NCI-H524 (cell line): ENCODE data around the gene ANXA3.

ENCODE experiments used
- DNase-seq, 2 experiments: peaks; one replicate each; lab custom pipeline; 2025; lab: John Stamatoyannopoulos, UW

Gene ANXA3

DNA sequence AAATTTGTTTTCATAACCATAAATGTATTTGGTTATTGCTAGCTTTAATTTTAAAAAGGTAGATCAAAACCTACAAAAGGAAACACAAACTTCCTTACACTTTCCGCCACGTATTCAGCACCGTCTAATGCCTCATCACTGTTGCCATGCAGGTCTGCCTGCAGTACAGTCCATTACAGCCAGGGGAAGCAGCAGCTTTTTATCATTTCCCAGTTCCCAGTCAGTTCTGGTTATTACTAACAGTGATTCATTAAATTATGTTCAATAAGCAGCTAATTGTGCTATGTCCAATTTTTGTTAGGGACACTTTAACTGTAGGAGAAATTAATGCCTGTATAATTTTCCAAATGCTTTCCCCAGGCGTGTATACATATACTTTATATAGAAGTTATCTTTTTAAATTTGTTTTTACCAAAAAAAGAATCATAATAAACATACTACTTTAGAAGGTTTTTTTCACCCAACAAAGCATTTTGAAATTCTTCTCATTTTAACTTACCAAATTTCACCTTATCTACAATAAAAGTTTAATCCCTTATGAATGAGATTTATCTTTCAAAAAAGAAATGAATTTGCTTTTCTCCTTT is 93.3 kb downstream of the ANXA3 start:
- DNase-seq = peak in 1 of 2 experiments; percentile 33

DNA sequence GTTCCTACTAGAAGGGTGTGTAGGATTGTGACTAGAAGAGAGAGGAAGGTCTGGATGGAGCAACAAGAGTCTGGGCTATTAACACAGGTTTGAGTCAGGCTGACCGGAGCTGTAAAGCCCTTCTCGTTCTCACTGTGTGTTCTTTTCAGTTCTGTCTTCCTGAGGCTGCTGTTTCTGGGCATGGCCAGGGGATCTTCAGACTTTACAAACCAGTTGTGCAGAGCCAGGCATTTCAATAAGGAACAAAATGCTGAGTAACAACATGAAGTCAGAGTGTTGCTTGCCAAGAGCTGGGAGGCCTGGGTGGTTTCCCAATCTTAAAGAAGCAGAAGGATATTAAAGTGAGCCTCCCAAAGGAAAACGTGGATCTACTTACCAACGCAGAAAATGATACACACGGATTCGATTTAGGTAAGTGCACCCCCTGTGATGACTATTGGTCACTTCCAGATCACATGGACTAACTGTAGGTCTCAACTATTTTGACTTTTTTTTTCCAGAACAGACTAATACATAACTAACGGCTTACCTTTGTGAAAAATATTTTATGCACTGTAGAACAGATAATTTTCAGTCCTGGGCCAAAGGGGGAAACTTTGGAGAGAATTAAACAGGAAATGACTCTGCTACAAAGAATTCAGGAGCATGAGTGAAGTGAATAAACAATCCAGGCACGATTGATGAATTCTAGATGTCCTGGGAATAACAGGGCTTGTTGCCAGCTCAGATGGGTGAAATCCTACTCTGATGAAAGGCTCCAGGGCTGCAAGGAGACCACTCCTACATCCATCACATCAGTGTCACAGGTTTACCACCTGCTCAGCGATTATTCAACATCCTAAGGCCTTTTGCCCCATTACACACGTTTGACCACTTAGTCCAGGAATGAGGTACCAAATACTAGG is 94.5 kb downstream of the ANXA3 start:
- DNase-seq = no peak

DNA sequence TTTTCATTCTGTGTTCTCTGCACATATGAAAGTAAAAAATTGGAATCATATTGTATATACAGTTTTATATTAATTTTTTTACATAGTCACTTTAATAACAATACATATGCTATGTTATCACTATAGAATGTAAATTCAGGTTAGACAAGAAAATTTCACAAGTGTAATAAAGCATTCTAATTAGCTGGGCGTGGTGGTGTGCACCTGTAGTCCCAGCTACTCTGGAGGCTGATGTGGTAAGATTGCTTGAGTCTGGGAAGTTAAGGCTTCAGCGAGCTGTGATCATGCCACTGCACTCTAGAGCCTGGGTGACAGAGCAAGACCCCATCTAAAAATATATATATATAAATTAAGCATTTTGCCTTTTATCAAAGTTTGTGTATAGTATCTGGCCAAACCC is 95.7 kb downstream of the ANXA3 start:
- DNase-seq = no peak

- DNase-seq = no peak
Observed at GRCh38 chr4:78648640-78649363, 97.2 kb downstream of the ANXA3 start.

GRCh38 chr4:78650106-78651024 is 98.8 kb downstream of the ANXA3 start:
- no peak for DNase-seq

- DNase-seq = no peak
Observed at GRCh38 chr4:78651250-78651860, 99.8 kb downstream of the ANXA3 start.

- DNase-seq = no peak
Observed at GRCh38 chr4:78652282-78652876, 100.8 kb downstream of the ANXA3 start.

DNA sequence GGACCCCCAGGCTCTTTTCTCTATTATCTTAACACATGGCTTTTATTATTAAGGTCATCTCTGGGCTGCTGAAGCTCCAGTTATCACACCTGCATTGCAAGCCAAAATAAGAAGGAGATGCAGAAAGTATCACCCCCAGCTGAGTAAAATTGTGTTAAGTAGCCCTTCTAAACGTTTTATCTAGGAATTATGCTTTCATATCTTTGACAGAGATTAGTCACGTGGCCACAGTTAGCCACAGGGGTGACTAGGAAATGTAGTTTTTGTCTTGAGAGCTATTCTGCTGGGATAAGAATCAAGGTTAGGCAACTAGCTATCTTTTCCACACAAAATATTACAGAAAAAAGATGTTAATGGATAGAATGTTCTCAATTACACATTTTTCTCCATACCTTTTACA is 102.1 kb downstream of the ANXA3 start:
- DNase-seq = peak in 1 of 2 experiments; percentile 0

- DNase-seq = no peak
Observed at GRCh38 chr4:78654807-78655206, 103.2 kb downstream of the ANXA3 start.

DNA sequence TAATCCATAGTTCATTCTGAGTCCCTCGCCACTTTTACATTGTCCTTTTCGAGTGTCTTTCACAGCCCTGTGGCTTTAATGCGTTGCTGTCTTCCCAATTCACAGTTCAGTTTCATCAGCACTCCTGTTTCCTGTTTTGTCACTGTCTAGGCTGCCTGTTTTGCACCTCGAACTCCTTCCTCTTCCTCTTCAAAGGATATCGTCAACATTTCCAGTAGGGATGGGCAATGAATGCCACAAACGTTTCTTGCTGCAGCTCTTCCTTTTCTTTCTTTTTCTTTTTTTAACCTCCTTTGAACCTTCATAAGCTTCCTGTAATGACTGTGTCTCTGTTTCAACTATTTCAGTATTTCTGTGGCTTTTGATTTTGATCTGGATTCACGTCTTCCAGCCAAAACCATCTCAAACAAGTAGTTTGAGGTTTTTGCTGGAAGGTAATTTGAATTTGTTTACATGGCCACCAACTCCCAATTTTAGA is 105.4 kb downstream of the ANXA3 start:
- DNase-seq = no peak

GRCh38 chr4:78659264-78659663 is 107.7 kb downstream of the ANXA3 start:
- peak in 1 of 2 experiments; percentile 17 for DNase-seq

- DNase-seq = no peak
Observed at GRCh38 chr4:78659665-78660064, 108.1 kb downstream of the ANXA3 start.
